Measurements from ENCODE around the gene CBR1.
A peak's percentile ranks its signal among the peaks of the same experiment; 100 is the strongest.
"Not testable (repeated sequence)": the region's sequence is repeated elsewhere in the genome, so short reads cannot be mapped to it uniquely, and the experiment has no call there.

The CBR1 gene

GRCh38 chr21:36082237-36082664 lies 12.4 kb downstream of the CBR1 start:
- no peak for DNase-seq

- no peak for DNase-seq
These were observed 17.7 kb downstream of the CBR1 start for GRCh38 chr21:36087362-36088138.

- DNase-seq = no peak
These were observed 20.1 kb downstream of the CBR1 start for GRCh38 chr21:36089946-36090345.

- DNase-seq = no peak
These were observed 22.9 kb downstream of the CBR1 start for GRCh38 chr21:36092681-36093080.

GRCh38 chr21:36093512-36093911 lies 23.7 kb downstream of the CBR1 start:
- no peak for DNase-seq

GRCh38 chr21:36096398-36097290 lies 26.8 kb downstream of the CBR1 start:
- no peak for DNase-seq

GRCh38 chr21:36097427-36098181 lies 27.8 kb downstream of the CBR1 start:
- DNase-seq = no peak

GRCh38 chr21:36098182-36098532 lies 28.3 kb downstream of the CBR1 start:
- DNase-seq = no peak

- DNase-seq = no peak
These were observed 29.2 kb downstream of the CBR1 start for GRCh38 chr21:36099000-36099399.

- not testable (repeated sequence) for DNase-seq
These were observed 29.9 kb downstream of the CBR1 start for GRCh38 chr21:36099695-36100211.

GRCh38 chr21:36100971-36101641 lies 31.3 kb downstream of the CBR1 start:
- no peak for DNase-seq

- DNase-seq = no peak
These were observed 33.6 kb downstream of the CBR1 start for GRCh38 chr21:36103434-36103833.

- peak; percentile 50 for DNase-seq
These were observed 34.8 kb downstream of the CBR1 start for GRCh38 chr21:36104317-36105300.

GRCh38 chr21:36105327-36105842 lies 35.6 kb downstream of the CBR1 start:
- no peak for DNase-seq

GRCh38 chr21:36109868-36110267 lies 40.0 kb downstream of the CBR1 start:
- no peak for DNase-seq

- no peak for DNase-seq
These were observed 41.4 kb downstream of the CBR1 start for GRCh38 chr21:36111238-36111637.

- DNase-seq = peak; percentile 69
These were observed 44.0 kb downstream of the CBR1 start for GRCh38 chr21:36113647-36114428.

GRCh38 chr21:36115138-36115730 lies 45.4 kb downstream of the CBR1 start:
- DNase-seq = no peak

GRCh38 chr21:36117286-36117741 lies 47.5 kb downstream of the CBR1 start:
- DNase-seq = no peak

Measured in CD4-positive, alpha-beta T cell treated with Interleukin-21 for 1 hour (primary cell).